ENCODE data around the gene TPMT. TPM values are rescaled to one million over a fixed set of nuclear protein-coding genes. Genes with fewer than 3 reads are reported as not detected.

Gene TPMT
- total RNA-seq, 1 donor from 2014 or later = 0.72 TPM

GRCh38 chr6:18119236-18119635 lies 35.6 kb downstream of the TPMT start:
- H3K4me3 Mint-ChIP-seq = no peak overlapping the region
- H3K27me3 Mint-ChIP-seq = peaks cover 56% of the 10 kb centered on the region
- intact Hi-C loops (cut with micrococcal nuclease) = loop anchor here (5.0 to 10.0 kb wide), 3 partner anchors 132 to 1104 kb away; partner anchors contain the start of gene KIF13A
- H3K9me3 Mint-ChIP-seq = no peaks in the 10 kb centered on the region
- DNase-seq = no peak
- H3K4me1 Mint-ChIP-seq = peaks cover 19% of the 10 kb centered on the region
- H3K36me3 Mint-ChIP-seq (ENCODE audit: low read depth) = no peaks in the 10 kb centered on the region
- no peak overlapping the region for H3K27ac Mint-ChIP-seq

- H3K27me3 Mint-ChIP-seq = peaks cover 61% of the 10 kb centered on the region
- intact Hi-C loops (cut with micrococcal nuclease) = loop anchor here (5.0 to 10.0 kb wide), 3 partner anchors 131 to 1104 kb away; partner anchors contain the start of gene KIF13A
- H3K4me3 Mint-ChIP-seq = no peak overlapping the region
- H3K9me3 Mint-ChIP-seq = no peaks in the 10 kb centered on the region
- H3K27ac Mint-ChIP-seq = no peak overlapping the region
- DNase-seq = no peak
- H3K4me1 Mint-ChIP-seq = peaks cover 20% of the 10 kb centered on the region
- no peaks in the 10 kb centered on the region for H3K36me3 Mint-ChIP-seq (ENCODE audit: low read depth)
Measured at GRCh38 chr6:18118330-18118729, 36.5 kb downstream of the TPMT start.

- intact Hi-C loops (cut with micrococcal nuclease) = loop anchor here (5.0 to 10.0 kb wide), 3 partner anchors 130 to 1102 kb away; partner anchors contain the start of gene KIF13A
- H3K4me1 Mint-ChIP-seq = peaks cover 14% of the 10 kb centered on the region
- peaks cover 63% of the 10 kb centered on the region for H3K27me3 Mint-ChIP-seq
- no peak for DNase-seq
- no peak overlapping the region for H3K27ac Mint-ChIP-seq
- no peaks in the 10 kb centered on the region for H3K9me3 Mint-ChIP-seq
- no peaks in the 10 kb centered on the region for H3K36me3 Mint-ChIP-seq (ENCODE audit: low read depth)
- no peak overlapping the region for H3K4me3 Mint-ChIP-seq
Measured at GRCh38 chr6:18117136-18117535, 37.7 kb downstream of the TPMT start.

- Mint-ChIP-seq H3K27ac (peak overlapping the region; percentile 1), H3K4me3 (peak overlapping the region; percentile 24), H3K4me1 (peaks cover 11% of the 10 kb centered on the region), H3K27me3 (peaks cover 57% of the 10 kb centered on the region), H3K36me3 (ENCODE audit: low read depth) (no peaks in the 10 kb centered on the region), H3K9me3 (no peaks in the 10 kb centered on the region)
- DNase-seq = peak; percentile 70
- intact Hi-C loops (cut with micrococcal nuclease) = loop anchor here (2.0 to 10.0 kb wide), 4 partner anchors 128 to 1101 kb away; partner anchors contain the start of genes DEK and KIF13A
Measured at GRCh38 chr6:18115356-18115755, 39.5 kb downstream of the TPMT start.

GRCh38 chr6:18110162-18110561 lies 44.7 kb downstream of the TPMT start:
- intact Hi-C loops (cut with micrococcal nuclease) = loop anchor here (10.0 kb wide), 2 partner anchors 225 to 1095 kb away; no protein-coding TSS in a partner anchor
- H3K27me3 Mint-ChIP-seq = peaks cover 45% of the 10 kb centered on the region
- H3K4me3 Mint-ChIP-seq = no peak overlapping the region
- peaks cover 4% of the 10 kb centered on the region for H3K9me3 Mint-ChIP-seq
- DNase-seq = no peak
- H3K36me3 Mint-ChIP-seq (ENCODE audit: low read depth) = no peaks in the 10 kb centered on the region
- H3K27ac Mint-ChIP-seq = no peak overlapping the region
- H3K4me1 Mint-ChIP-seq = peaks cover 4% of the 10 kb centered on the region

- Mint-ChIP-seq H3K4me3 (no peak overlapping the region), H3K27me3 (peaks cover 40% of the 10 kb centered on the region), H3K9me3 (peaks cover 4% of the 10 kb centered on the region), H3K4me1 (no peaks in the 10 kb centered on the region), H3K27ac (no peak overlapping the region), H3K36me3 (ENCODE audit: low read depth) (no peaks in the 10 kb centered on the region)
- intact Hi-C loops (cut with micrococcal nuclease) = no loop called here
- DNase-seq = no peak
Measured at GRCh38 chr6:18107061-18107460, 47.8 kb downstream of the TPMT start.

GRCh38 chr6:18102783-18103509 lies 51.9 kb downstream of the TPMT start:
- no peak for DNase-seq
- Mint-ChIP-seq H3K27ac (no peak overlapping the region), H3K9me3 (peaks cover 5% of the 10 kb centered on the region), H3K27me3 (peaks cover 30% of the 10 kb centered on the region), H3K4me3 (no peak overlapping the region), H3K36me3 (ENCODE audit: low read depth) (no peaks in the 10 kb centered on the region), H3K4me1 (peaks cover 2% of the 10 kb centered on the region)
- intact Hi-C loops (cut with micrococcal nuclease) = no loop called here

- peaks cover 7% of the 10 kb centered on the region for H3K9me3 Mint-ChIP-seq
- no peak overlapping the region for H3K27ac Mint-ChIP-seq
- peaks cover 32% of the 10 kb centered on the region for H3K27me3 Mint-ChIP-seq
- DNase-seq = no peak
- H3K4me1 Mint-ChIP-seq = peaks cover 2% of the 10 kb centered on the region
- no peaks in the 10 kb centered on the region for H3K36me3 Mint-ChIP-seq (ENCODE audit: low read depth)
- intact Hi-C loops (cut with micrococcal nuclease) = no loop called here
- H3K4me3 Mint-ChIP-seq = no peak overlapping the region
Measured at GRCh38 chr6:18101873-18102272, 53.0 kb downstream of the TPMT start.

GRCh38 chr6:18101271-18101670 lies 53.6 kb downstream of the TPMT start:
- Mint-ChIP-seq H3K36me3 (ENCODE audit: low read depth) (no peaks in the 10 kb centered on the region), H3K4me1 (peaks cover 2% of the 10 kb centered on the region)

GRCh38 chr6:18100296-18100695 lies 54.6 kb downstream of the TPMT start:
- peaks cover 27% of the 10 kb centered on the region for H3K27me3 Mint-ChIP-seq
- peaks cover 2% of the 10 kb centered on the region for H3K4me1 Mint-ChIP-seq
- intact Hi-C loops (cut with micrococcal nuclease) = no loop called here
- H3K36me3 Mint-ChIP-seq (ENCODE audit: low read depth) = no peaks in the 10 kb centered on the region
- peaks cover 3% of the 10 kb centered on the region for H3K9me3 Mint-ChIP-seq
- H3K27ac Mint-ChIP-seq = no peak overlapping the region
- H3K4me3 Mint-ChIP-seq = no peak overlapping the region
- DNase-seq = no peak

More at GRCh38 chr6:18101271-18101670, 53.6 kb downstream of the TPMT start:
- DNase-seq = no peak
- Mint-ChIP-seq H3K4me3 (no peak overlapping the region), H3K9me3 (peaks cover 7% of the 10 kb centered on the region), H3K27me3 (peaks cover 32% of the 10 kb centered on the region), H3K27ac (no peak overlapping the region)
- intact Hi-C loops (cut with micrococcal nuclease) = no loop called here

- peaks cover 22% of the 10 kb centered on the region for H3K27me3 Mint-ChIP-seq
- peaks cover 3% of the 10 kb centered on the region for H3K9me3 Mint-ChIP-seq
- no peaks in the 10 kb centered on the region for H3K36me3 Mint-ChIP-seq (ENCODE audit: low read depth)
- H3K27ac Mint-ChIP-seq = no peak overlapping the region
- no peak overlapping the region for H3K4me3 Mint-ChIP-seq
- intact Hi-C loops (cut with micrococcal nuclease) = no loop called here
- H3K4me1 Mint-ChIP-seq = peaks cover 2% of the 10 kb centered on the region
- DNase-seq = no peak
Measured at GRCh38 chr6:18099511-18099910, 55.4 kb downstream of the TPMT start.

GRCh38 chr6:18096423-18096822 lies 58.5 kb downstream of the TPMT start:
- Mint-ChIP-seq H3K27ac (no peak overlapping the region), H3K27me3 (peaks cover 8% of the 10 kb centered on the region), H3K4me1 (peaks cover 2% of the 10 kb centered on the region), H3K4me3 (no peak overlapping the region), H3K9me3 (peaks cover 3% of the 10 kb centered on the region), H3K36me3 (ENCODE audit: low read depth) (no peaks in the 10 kb centered on the region)
- DNase-seq = no peak
- intact Hi-C loops (cut with micrococcal nuclease) = no loop called here

GRCh38 chr6:18091382-18091781 lies 63.5 kb downstream of the TPMT start:
- Mint-ChIP-seq H3K9me3 (no peaks in the 10 kb centered on the region), H3K27me3 (peaks cover 3% of the 10 kb centered on the region), H3K36me3 (ENCODE audit: low read depth) (no peaks in the 10 kb centered on the region), H3K27ac (no peak overlapping the region), H3K4me3 (no peak overlapping the region), H3K4me1 (no peaks in the 10 kb centered on the region)
- DNase-seq = no peak
- intact Hi-C loops (cut with micrococcal nuclease) = no loop called here

- no peaks in the 10 kb centered on the region for H3K9me3 Mint-ChIP-seq
Measured at GRCh38 chr6:18090349-18090786, 64.5 kb downstream of the TPMT start.

More at GRCh38 chr6:18090349-18090786, 64.5 kb downstream of the TPMT start:
- intact Hi-C loops (cut with micrococcal nuclease) = no loop called here
- no peak overlapping the region for H3K4me3 Mint-ChIP-seq
- DNase-seq = no peak
- no peak overlapping the region for H3K27ac Mint-ChIP-seq
- H3K4me1 Mint-ChIP-seq = no peaks in the 10 kb centered on the region
- H3K36me3 Mint-ChIP-seq (ENCODE audit: low read depth) = no peaks in the 10 kb centered on the region
- H3K27me3 Mint-ChIP-seq = peaks cover 3% of the 10 kb centered on the region
